Caco-2 (cell line): ENCODE results near the gene HSPH1. TPM values are rescaled to one million over a fixed set of nuclear protein-coding genes. Genes with fewer than 3 reads are reported as not detected.

Experiments used
- BruUV-seq: library from RNA; stranded (reverse); fragments of 400-500 nt; replicated peaks from 2 replicates; lab custom pipeline; 2021; lab: Mats Ljungman, UMichigan
- CTCF ChIA-PET: fragments of 300-600 bp; sonication (Branson Sonifier 250); formaldehyde crosslinking; loops from one replicate; lab custom pipeline; 2022; ENCODE audit warnings: antibody characterized with exemption; lab: Charles Lee
- POLR2A ChIA-PET: fragments of 300-600 bp; sonication (Branson Sonifier 250); formaldehyde crosslinking; loops from one replicate; lab custom pipeline; 2022; ENCODE audit warnings: antibody characterized with exemption; lab: Charles Lee
- DNase-seq, 2 experiments: peaks; one replicate each; pipeline versions ENCODE4 v3.0.0 to v3.0.0-alpha.2; 2020 to 2022
- H3K27me3 ChIP-seq: replicated peaks from 2 replicates; pipeline ENCODE4 v1.6.0; 2011; ENCODE audit warnings: low read length; ENCODE audit not compliant: control insufficient read depth, insufficient read depth
- H3K36me3 ChIP-seq: 2 replicates; pipeline ENCODE4 v1.5.1; 2011; ENCODE audit warnings: low read length; ENCODE audit not compliant: control insufficient read depth, insufficient read depth
- H3K4me1 ChIP-seq: fragments of 250-450 bp; sonication (Bioruptor Pico); 2 replicates; pipeline ENCODE4 v1.5.1; 2020; ENCODE audit warnings: mild to moderate bottlenecking
- H3K4me3 ChIP-seq: 2 replicates; pipeline ENCODE4 v1.5.1; 2011; ENCODE audit warnings: low read depth, mild to moderate bottlenecking, control low read depth, low read length
- H3K9me3 ChIP-seq: fragments of 250-450 bp; sonication (Bioruptor Pico); 2 replicates; pipeline ENCODE4 v1.5.1; 2020; ENCODE audit warnings: mild to moderate bottlenecking, moderate library complexity
- H3K27ac Mint-ChIP-seq: one replicate; pipeline ENCODE4 v1.8.0; 2022; ENCODE audit warnings: mixed read lengths; ENCODE audit not compliant: unreplicated experiment
- H3K27me3 Mint-ChIP-seq: one replicate; pipeline ENCODE4 v1.8.0; 2022; ENCODE audit warnings: mixed read lengths; ENCODE audit not compliant: insufficient read depth, unreplicated experiment
- H3K36me3 Mint-ChIP-seq: one replicate; pipeline ENCODE4 v1.8.0; 2022; ENCODE audit warnings: mild to moderate bottlenecking, mixed read lengths; ENCODE audit not compliant: insufficient read depth, unreplicated experiment
- H3K4me1 Mint-ChIP-seq: one replicate; pipeline ENCODE4 v1.8.0; 2022; ENCODE audit warnings: low read depth, mixed read lengths; ENCODE audit not compliant: unreplicated experiment
- H3K4me3 Mint-ChIP-seq: one replicate; pipeline ENCODE4 v1.8.0; 2022; ENCODE audit warnings: mild to moderate bottlenecking, moderate library complexity, mixed read lengths; ENCODE audit not compliant: unreplicated experiment
- H3K9me3 Mint-ChIP-seq: one replicate; pipeline ENCODE4 v1.8.0; 2022; ENCODE audit warnings: mixed read lengths; ENCODE audit not compliant: unreplicated experiment
- CTCF ChIP-seq, 2 experiments: fragments of 200-600 bp in 1 of 2; IDR thresholded peaks; 1 replicate in 1 of 2; 2 replicates in 1 of 2; pipeline versions ENCODE4 v1.5.1 to v1.8.0; 2011 to 2022; ENCODE audit warnings: antibody characterized with exemption in 1 of 2, control low read depth in 1 of 2, inconsistent platforms in 1 of 2, low read depth in 1 of 2, low read length in 1 of 2, mild to moderate bottlenecking in 1 of 2, moderate library complexity in 1 of 2; ENCODE audit not compliant: insufficient read depth in 1 of 2, severe bottlenecking in 1 of 2, unreplicated experiment in 1 of 2
- intact Hi-C: fragments of 100-400 bp; cut with micrococcal nuclease; formaldehyde crosslinking; loops from one replicate; pipeline ENCODE4 v1.10.0; 2022; ENCODE audit not compliant: unreplicated experiment
- total RNA-seq: library from RNA; stranded (reverse); gene quantifications from 2 replicates; pipeline ENCODE4 v1.2.3, GENCODE V29; 2022

HSPH1 gene
- total RNA-seq, 1 experiment from 2014 or later: 141 TPM

- Mint-ChIP-seq H3K4me3 (peak overlapping the region; percentile 77), H3K4me1 (peaks cover 9% of the 10 kb centered on the region), H3K36me3 (no peaks in the 10 kb centered on the region), H3K27me3 (no peaks in the 10 kb centered on the region), H3K9me3 (no peaks in the 10 kb centered on the region), H3K27ac (peak overlapping the region; percentile 63)
- TF ChIP-seq CTCF (IDR thresholded peaks at IDR 0.05; ENCODE audit: insufficient read depth in 1 of 2, low read depth in 1 of 2, low read length in 1 of 2, severe bottlenecking in 1 of 2, unreplicated experiment in 1 of 2): no peak
- Histone ChIP-seq H3K4me1 (peaks cover 6% of the 10 kb centered on the region), H3K4me3 (peak overlapping the region; percentile 77), H3K36me3 (no peaks in the 10 kb centered on the region), H3K27me3 (no peaks in the 10 kb centered on the region), H3K9me3 (no peaks in the 10 kb centered on the region)
- CTCF ChIA-PET: interaction anchor here (0.5 to 1.0 kb wide), 3 partner anchors 25 to 38 kb away, joined by 3 to 7 read pairs (median 4); partner anchors contain the start of gene HSPH1
- POLR2A ChIA-PET: no interaction called here
- BruUV-seq: no TSS peak
- DNase-seq: no peak
- intact Hi-C loops: loop anchor here (1.0 to 2.0 kb wide), 3 partner anchors 27 to 543 kb away; no protein-coding TSS in a partner anchor
Observed at GRCh38 chr13:31199527-31199848, 37.8 kb upstream of the HSPH1 start.

GRCh38 chr13:31198519-31198918 is 36.8 kb upstream of the HSPH1 start:
- TF ChIP-seq CTCF (IDR thresholded peaks at IDR 0.05; ENCODE audit: insufficient read depth in 1 of 2, low read depth in 1 of 2, low read length in 1 of 2, severe bottlenecking in 1 of 2, unreplicated experiment in 1 of 2): no peak
- H3K27ac Mint-ChIP-seq: no peak overlapping the region
- H3K9me3 Mint-ChIP-seq: no peaks in the 10 kb centered on the region
- H3K27me3 Mint-ChIP-seq: no peaks in the 10 kb centered on the region
- H3K4me3 Mint-ChIP-seq: no peak overlapping the region
- H3K36me3 Mint-ChIP-seq: no peaks in the 10 kb centered on the region
- Histone ChIP-seq H3K4me3 (no peak overlapping the region), H3K27me3 (no peaks in the 10 kb centered on the region), H3K9me3 (no peaks in the 10 kb centered on the region), H3K4me1 (peaks cover 6% of the 10 kb centered on the region), H3K36me3 (no peaks in the 10 kb centered on the region)
- intact Hi-C loops: loop anchor here (2.0 kb wide), 1 partner anchor 26 kb away; no protein-coding TSS in a partner anchor
- BruUV-seq: no TSS peak
- ChIA-PET CTCF (no interaction called here), POLR2A (no interaction called here)
- peaks cover 4% of the 10 kb centered on the region for H3K4me1 Mint-ChIP-seq
- DNase-seq: no peak

- Histone ChIP-seq H3K4me3 (no peak overlapping the region), H3K27me3 (no peaks in the 10 kb centered on the region), H3K4me1 (peaks cover 6% of the 10 kb centered on the region), H3K9me3 (no peaks in the 10 kb centered on the region), H3K36me3 (no peaks in the 10 kb centered on the region)
- CTCF ChIA-PET: no interaction called here
- no peak for DNase-seq
- BruUV-seq: no TSS peak
- Mint-ChIP-seq H3K27ac (no peak overlapping the region), H3K36me3 (no peaks in the 10 kb centered on the region), H3K4me1 (peaks cover 4% of the 10 kb centered on the region), H3K4me3 (no peak overlapping the region), H3K27me3 (no peaks in the 10 kb centered on the region), H3K9me3 (no peaks in the 10 kb centered on the region)
- POLR2A ChIA-PET: no interaction called here
- intact Hi-C loops: no loop called here
- no peak for TF ChIP-seq CTCF (IDR thresholded peaks at IDR 0.05; ENCODE audit: insufficient read depth in 1 of 2, low read depth in 1 of 2, low read length in 1 of 2, severe bottlenecking in 1 of 2, unreplicated experiment in 1 of 2)
Observed at GRCh38 chr13:31196992-31197391, 35.3 kb upstream of the HSPH1 start.
